A549 (cell line): ENCODE results near the gene LVRN. TPM values are rescaled to one million over a fixed set of nuclear protein-coding genes. Genes with fewer than 3 reads are reported as not detected.

ENCODE experiments used
- ATAC-seq, 2 experiments: fragments of 200-7000 bp in 1 of 2; fragments of >200 bp in 1 of 2; cut with Nextera tagmentation in 1 of 2; cut with Tn5 transposase in 1 of 2; 3 replicates each; pipeline versions ENCODE4 v1.8.0 to v1.9.1; 2018 to 2020; ENCODE audit warnings: mild to moderate bottlenecking in 1 of 2, moderate library complexity in 1 of 2
- CTCF ChIA-PET: fragments of 300-600 bp; sonication (Branson Sonifier 250); formaldehyde crosslinking; extraction: SDS; loops from one replicate; lab custom pipeline; 2021; ENCODE audit warnings: antibody characterized with exemption, inconsistent platforms; lab: Yijun Ruan, JAX
- POLR2A ChIA-PET: fragments of 350-600 bp; formaldehyde crosslinking; extraction: SDS; loops from one replicate; lab custom pipeline; 2021; ENCODE audit warnings: antibody characterized with exemption, inconsistent platforms; lab: Yijun Ruan, JAX
- DNase-seq, 2 experiments: peaks; one replicate each; pipeline versions ENCODE4 v3.0.0 to v3.0.0-alpha.2; 2011 to 2016; ENCODE audit warnings: low read depth in 1 of 2, low spot score in 1 of 2
- FAIRE-seq: peaks from 2 replicates; lab custom pipeline; 2011; peaks lifted over from hg19 to GRCh38; lab: Jason Lieb, UNC
- H3K27ac ChIP-seq, 2 experiments: fragments of >200 bp; sonication (Bioruptor Twin); formaldehyde crosslinking; 3 replicates each; pipeline ENCODE4 v1.5.1; 2016 to 2017
- H3K4me1 ChIP-seq: fragments of >200 bp; sonication (Bioruptor Twin); formaldehyde crosslinking; 3 replicates; pipeline ENCODE4 v1.6.1; 2016
- H3K4me2 ChIP-seq: fragments of >200 bp; sonication (Bioruptor Twin); formaldehyde crosslinking; 3 replicates; pipeline ENCODE4 v1.6.1; 2016
- H3K4me3 ChIP-seq: fragments of >200 bp; sonication (Bioruptor Twin); formaldehyde crosslinking; 3 replicates; pipeline ENCODE4 v1.5.1; 2016
- H3K9me3 ChIP-seq: fragments of >200 bp; sonication (Bioruptor Twin); formaldehyde crosslinking; 3 replicates; pipeline ENCODE4 v1.6.1; 2016
- CBX8 ChIP-seq: fragments of 200-600 bp; sonication (generic); IDR thresholded peaks from 2 replicates; pipeline ENCODE4 v1.6.1; 2016
- CEBPB ChIP-seq, 2 experiments: fragments of >200 bp in 1 of 2; sonication (Bioruptor Twin) in 1 of 2; formaldehyde crosslinking in 1 of 2; IDR thresholded peaks; 2 replicates each; pipeline ENCODE4 v1.6.1; 2012 to 2016
- EHF ChIP-seq: fragments of 250-450 bp; sonication (Bioruptor Pico); IDR thresholded peaks from 2 replicates; pipeline ENCODE4 v1.5.0; 2020; ENCODE audit warnings: mild to moderate bottlenecking
- EHMT2 ChIP-seq: fragments of 200-600 bp; sonication (generic); IDR thresholded peaks from 2 replicates; pipeline ENCODE4 v1.6.1; 2016; ENCODE audit warnings: antibody characterized with exemption, low read depth, mild to moderate bottlenecking, moderate library complexity
- EP300 ChIP-seq, 2 experiments: fragments of >200 bp; sonication (Bioruptor Twin); formaldehyde crosslinking; IDR thresholded peaks; 2 replicates in 1 of 2; 3 replicates in 1 of 2; pipeline ENCODE4 v1.6.1; 2016 to 2017
- HDAC2 ChIP-seq: fragments of 200-600 bp; sonication (generic); IDR thresholded peaks from 2 replicates; pipeline ENCODE4 v1.6.1; 2016
- HEYL ChIP-seq: fragments of 250-450 bp; sonication (Bioruptor Pico); IDR thresholded peaks from 2 replicates; pipeline ENCODE4 v1.8.0; 2021; ENCODE audit warnings: mild to moderate bottlenecking, moderate library complexity
- HOXB13 ChIP-seq: fragments of 250-450 bp; sonication (Bioruptor Pico); IDR thresholded peaks from 2 replicates; pipeline ENCODE4 v1.5.0; 2020; ENCODE audit warnings: low read depth, mild to moderate bottlenecking, moderate library complexity
- JUN ChIP-seq, 2 experiments: fragments of >200 bp; sonication (Bioruptor Twin); formaldehyde crosslinking; IDR thresholded peaks; 2 replicates in 1 of 2; 3 replicates in 1 of 2; pipeline ENCODE4 v1.6.1; 2016 to 2017
- JUNB ChIP-seq: fragments of >200 bp; sonication (Bioruptor Twin); formaldehyde crosslinking; IDR thresholded peaks from 2 replicates; pipeline ENCODE4 v1.6.1; 2016
- KDM1A ChIP-seq: fragments of 200-600 bp; sonication (generic); IDR thresholded peaks from 2 replicates; pipeline ENCODE4 v1.6.1; 2016; ENCODE audit warnings: low read depth, mild to moderate bottlenecking
- KDM5A ChIP-seq: fragments of 200-600 bp; sonication (generic); IDR thresholded peaks from 2 replicates; pipeline ENCODE4 v1.6.1; 2016; ENCODE audit warnings: antibody characterized with exemption, mild to moderate bottlenecking
- MAZ ChIP-seq: fragments of 150-350 bp; IDR thresholded peaks from 2 replicates; pipeline ENCODE4 v1.6.1; 2014; ENCODE audit warnings: antibody characterized with exemption, low read depth, low read length, borderline replicate concordance
- MYC ChIP-seq: IDR thresholded peaks from 2 replicates; pipeline ENCODE4 v1.6.1; 2012; ENCODE audit warnings: mild to moderate bottlenecking, inconsistent platforms, low read length, improper control_type of control experiment, borderline replicate concordance
- NFE2L2 ChIP-seq: fragments of 150-350 bp; conservative IDR thresholded peaks from 2 replicates; pipeline ENCODE4 v1.6.1; 2014; ENCODE audit warnings: low read length
- RNF2 ChIP-seq: fragments of 200-600 bp; sonication (generic); IDR thresholded peaks from 2 replicates; pipeline ENCODE4 v1.6.1; 2016; ENCODE audit warnings: low read depth, mild to moderate bottlenecking, antibody characterized with exemption, moderate library complexity, borderline replicate concordance
- TP53 ChIP-seq: fragments of 250-450 bp; sonication (Bioruptor Pico); IDR thresholded peaks from 2 replicates; pipeline ENCODE4 v1.5.0; 2021; ENCODE audit warnings: mild to moderate bottlenecking, moderate library complexity
- ZC3H11A ChIP-seq: fragments of 450-650 bp; IDR thresholded peaks from 2 replicates; pipeline ENCODE4 v1.6.1; 2014; ENCODE audit warnings: antibody characterized with exemption, mild to moderate bottlenecking
- ZFP36 ChIP-seq: fragments of 450-650 bp; IDR thresholded peaks from 2 replicates; pipeline ENCODE4 v1.6.1; 2014; ENCODE audit warnings: borderline replicate concordance; ENCODE audit not compliant: partially characterized antibody
- ZSCAN20 ChIP-seq: fragments of 250-450 bp; sonication (Bioruptor Pico); IDR thresholded peaks from 2 replicates; pipeline ENCODE4 v1.8.0; 2022; ENCODE audit warnings: mild to moderate bottlenecking, moderate library complexity
- WGBS: methylation state at CpG from one replicate; pipeline ENCODE4 v1.1.6; 2017; ENCODE audit errors: missing lambda C conversion rate; 5-methylcytosine and 5-hydroxymethylcytosine counted together
- polyA plus RNA-seq, 4 experiments: library from polyadenylated mRNA; depleted of rRNA in 3 of 4; stranded (reverse); fragments of >200 nt; fragmentation: RNase III in 1 of 4; extraction: RNeasy Plus Mini Kit Qiagen cat#74134 plus additional on column Dnase treatment in 1 of 4; gene quantifications; 2 replicates in 3 of 4; 3 replicates in 1 of 4; pipeline ENCODE4 v1.2.3, GENCODE V29; 2011 to 2017
- TF ChIP-seq, protein P1 (sequence below): IDR thresholded peaks from 2 replicates; pipeline ENCODE4 v1.6.1; 2012
- TF ChIP-seq, protein P2 (sequence below): fragments of 250-450 bp; sonication (Bioruptor Pico); IDR thresholded peaks from 2 replicates; pipeline ENCODE4 v1.5.0; 2020; ENCODE audit warnings: low read depth, mild to moderate bottlenecking, moderate library complexity
- TF ChIP-seq, protein P3 (sequence below): fragments of 450-650 bp; IDR thresholded peaks from 2 replicates; pipeline ENCODE4 v1.6.1; 2014; ENCODE audit warnings: antibody characterized with exemption
- TF ChIP-seq, protein P4 (sequence below): fragments of 250-450 bp; sonication (Bioruptor Pico); IDR thresholded peaks from 2 replicates; pipeline ENCODE4 v1.5.0; 2021; ENCODE audit warnings: mild to moderate bottlenecking, moderate library complexity, borderline replicate concordance
- TF ChIP-seq, protein P5 (sequence below): fragments of >200 bp; sonication (Bioruptor Twin); formaldehyde crosslinking; IDR thresholded peaks from 2 replicates; pipeline ENCODE4 v1.6.1; 2016
- TF ChIP-seq, protein P6 (sequence below): fragments of 200-600 bp; sonication (generic); IDR thresholded peaks from 2 replicates; pipeline ENCODE4 v1.6.1; 2016; ENCODE audit warnings: antibody characterized with exemption, mild to moderate bottlenecking, moderate library complexity

Gene LVRN
- polyA plus RNA-seq, 2 of the 4 experiments (the other 2 are of a cell fraction) = 0.06 to 0.16 TPM

DNA sequence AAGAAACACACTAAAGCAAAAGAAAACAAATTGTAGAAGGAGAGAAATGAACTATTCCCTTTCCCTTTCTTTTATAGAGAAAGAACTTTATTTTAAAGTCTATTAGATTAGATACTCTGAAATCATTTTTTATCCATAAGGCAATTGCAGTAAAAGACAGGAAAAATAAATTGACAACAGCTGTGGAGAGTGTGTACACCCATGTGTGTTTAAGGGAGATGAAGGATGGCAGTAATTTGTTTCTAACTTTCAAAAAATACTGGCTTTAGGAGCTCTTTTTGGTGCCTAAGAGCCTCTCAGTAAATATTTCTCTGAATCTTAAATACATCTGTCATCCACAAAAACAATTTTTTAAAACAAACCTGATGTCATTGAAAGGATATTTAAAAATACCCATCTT, 51.7 kb downstream of the LVRN start:
- Histone ChIP-seq H3K4me1 (no peaks in the 10 kb centered on the region), H3K9me3 (no peaks in the 10 kb centered on the region)
- DNase-seq (no peak), FAIRE-seq (peak; percentile 13)
- CTCF ChIA-PET = no interaction called here
- TF ChIP-seq JUN (IDR thresholded peaks at IDR 0.05) (no peak), HOXB13 (CRISPR knock-in tag) (no peak), KDM5A (no peak), EHMT2 (no peak), MAZ (no peak)
- TF ChIP-seq, protein P1, sequence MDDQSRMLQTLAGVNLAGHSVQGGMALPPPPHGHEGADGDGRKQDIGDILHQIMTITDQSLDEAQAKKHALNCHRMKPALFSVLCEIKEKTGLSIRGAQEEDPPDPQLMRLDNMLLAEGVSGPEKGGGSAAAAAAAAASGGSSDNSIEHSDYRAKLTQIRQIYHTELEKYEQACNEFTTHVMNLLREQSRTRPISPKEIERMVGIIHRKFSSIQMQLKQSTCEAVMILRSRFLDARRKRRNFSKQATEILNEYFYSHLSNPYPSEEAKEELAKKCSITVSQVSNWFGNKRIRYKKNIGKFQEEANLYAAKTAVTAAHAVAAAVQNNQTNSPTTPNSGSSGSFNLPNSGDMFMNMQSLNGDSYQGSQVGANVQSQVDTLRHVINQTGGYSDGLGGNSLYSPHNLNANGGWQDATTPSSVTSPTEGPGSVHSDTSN = no peak
- TF ChIP-seq, protein P2, sequence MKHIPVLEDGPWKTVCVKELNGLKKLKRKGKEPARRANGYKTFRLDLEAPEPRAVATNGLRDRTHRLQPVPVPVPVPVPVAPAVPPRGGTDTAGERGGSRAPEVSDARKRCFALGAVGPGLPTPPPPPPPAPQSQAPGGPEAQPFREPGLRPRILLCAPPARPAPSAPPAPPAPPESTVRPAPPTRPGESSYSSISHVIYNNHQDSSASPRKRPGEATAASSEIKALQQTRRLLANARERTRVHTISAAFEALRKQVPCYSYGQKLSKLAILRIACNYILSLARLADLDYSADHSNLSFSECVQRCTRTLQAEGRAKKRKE = no peak
- TF ChIP-seq, protein P3, sequence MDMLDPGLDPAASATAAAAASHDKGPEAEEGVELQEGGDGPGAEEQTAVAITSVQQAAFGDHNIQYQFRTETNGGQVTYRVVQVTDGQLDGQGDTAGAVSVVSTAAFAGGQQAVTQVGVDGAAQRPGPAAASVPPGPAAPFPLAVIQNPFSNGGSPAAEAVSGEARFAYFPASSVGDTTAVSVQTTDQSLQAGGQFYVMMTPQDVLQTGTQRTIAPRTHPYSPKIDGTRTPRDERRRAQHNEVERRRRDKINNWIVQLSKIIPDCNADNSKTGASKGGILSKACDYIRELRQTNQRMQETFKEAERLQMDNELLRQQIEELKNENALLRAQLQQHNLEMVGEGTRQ = no peak
- TF ChIP-seq, protein P4, sequence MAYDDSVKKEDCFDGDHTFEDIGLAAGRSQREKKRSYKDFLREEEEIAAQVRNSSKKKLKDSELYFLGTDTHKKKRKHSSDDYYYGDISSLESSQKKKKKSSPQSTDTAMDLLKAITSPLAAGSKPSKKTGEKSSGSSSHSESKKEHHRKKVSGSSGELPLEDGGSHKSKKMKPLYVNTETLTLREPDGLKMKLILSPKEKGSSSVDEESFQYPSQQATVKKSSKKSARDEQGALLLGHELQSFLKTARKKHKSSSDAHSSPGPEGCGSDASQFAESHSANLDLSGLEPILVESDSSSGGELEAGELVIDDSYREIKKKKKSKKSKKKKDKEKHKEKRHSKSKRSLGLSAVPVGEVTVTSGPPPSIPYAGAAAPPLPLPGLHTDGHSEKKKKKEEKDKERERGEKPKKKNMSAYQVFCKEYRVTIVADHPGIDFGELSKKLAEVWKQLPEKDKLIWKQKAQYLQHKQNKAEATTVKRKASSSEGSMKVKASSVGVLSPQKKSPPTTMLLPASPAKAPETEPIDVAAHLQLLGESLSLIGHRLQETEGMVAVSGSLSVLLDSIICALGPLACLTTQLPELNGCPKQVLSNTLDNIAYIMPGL (CRISPR knock-in tag) = no peak
- TF ChIP-seq, all 56 proteins: peak for 0
- H3K4me2 ChIP-seq = no peak overlapping the region
- POLR2A ChIA-PET = no interaction called here
- no peak for ATAC-seq
- no peak overlapping the region for H3K27ac ChIP-seq
- H3K4me3 ChIP-seq = no peak overlapping the region

DNA sequence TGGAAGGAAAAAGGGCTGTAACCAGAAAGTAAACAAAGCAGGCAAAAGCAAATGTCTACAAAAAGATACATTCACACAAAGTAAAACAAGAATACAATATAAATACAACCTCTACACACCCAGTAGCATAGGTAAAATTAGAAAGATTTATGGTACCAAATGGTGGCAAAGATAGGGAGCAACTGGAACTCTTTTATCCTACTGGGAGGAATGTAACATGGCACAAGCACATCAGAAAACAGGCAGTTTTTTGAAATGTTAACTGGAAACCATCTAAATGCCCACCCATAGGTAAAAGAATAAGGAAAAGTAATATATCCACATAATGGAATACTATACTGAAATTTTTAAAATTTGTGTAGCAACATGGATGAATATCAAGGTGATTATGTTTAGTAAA, 61.3 kb downstream of the LVRN start:
- CTCF ChIA-PET = no interaction called here
- Histone ChIP-seq H3K4me2 (no peak overlapping the region), H3K4me3 (no peak overlapping the region), H3K27ac (no peak overlapping the region), H3K9me3 (no peaks in the 10 kb centered on the region), H3K4me1 (no peaks in the 10 kb centered on the region)
- no peak for DNase-seq
- TF ChIP-seq MYC (no peak), RNF2 (no peak), HEYL (CRISPR knock-in tag) (no peak), HDAC2 (no peak), JUNB (no peak)
- TF ChIP-seq, protein P2 = no peak
- no peak for ATAC-seq
- POLR2A ChIA-PET = no interaction called here
- no peak for FAIRE-seq

DNA sequence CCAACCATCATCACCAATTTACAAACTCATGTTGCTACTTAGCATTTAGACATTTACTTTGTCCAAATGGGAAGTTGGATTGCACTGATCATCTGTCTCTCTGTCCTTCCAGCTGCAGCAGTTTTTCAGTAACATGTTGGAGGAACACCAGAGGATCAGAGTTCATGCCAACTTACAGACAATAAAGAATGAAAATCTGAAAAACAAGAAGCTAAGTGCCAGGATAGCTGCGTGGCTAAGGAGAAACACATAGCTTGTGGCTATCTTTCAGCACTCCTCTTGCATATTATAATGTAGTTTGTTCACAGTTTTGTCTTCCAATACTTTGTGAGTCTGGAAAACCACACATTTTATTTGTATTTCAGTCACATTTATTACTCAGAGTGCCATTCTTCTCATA, 63.6 kb downstream of the LVRN start:
- POLR2A ChIA-PET = no interaction called here
- Histone ChIP-seq H3K9me3 (no peaks in the 10 kb centered on the region), H3K4me3 (no peak overlapping the region), H3K27ac (no peak overlapping the region), H3K4me1 (no peaks in the 10 kb centered on the region), H3K4me2 (no peak overlapping the region)
- 33% methylated on average over 1 of the region's 1 CpG for WGBS
- no peak for ATAC-seq
- TF ChIP-seq CEBPB (IDR thresholded peaks at IDR 0.05) (no peak), TP53 (CRISPR knock-in tag) (no peak), ZC3H11A (no peak), KDM1A (no peak), MYC (no peak), ZSCAN20 (CRISPR knock-in tag) (no peak), CBX8 (no peak), EHF (CRISPR knock-in tag) (no peak), EHMT2 (no peak), JUN (IDR thresholded peaks at IDR 0.05) (no peak), ZFP36 (no peak), HOXB13 (CRISPR knock-in tag) (no peak), NFE2L2 (no peak), KDM5A (no peak), EP300 (IDR thresholded peaks at IDR 0.05) (no peak)
- TF ChIP-seq, protein P5, sequence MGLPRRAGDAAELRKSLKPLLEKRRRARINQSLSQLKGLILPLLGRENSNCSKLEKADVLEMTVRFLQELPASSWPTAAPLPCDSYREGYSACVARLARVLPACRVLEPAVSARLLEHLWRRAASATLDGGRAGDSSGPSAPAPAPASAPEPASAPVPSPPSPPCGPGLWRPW = no peak
- TF ChIP-seq, protein P6, sequence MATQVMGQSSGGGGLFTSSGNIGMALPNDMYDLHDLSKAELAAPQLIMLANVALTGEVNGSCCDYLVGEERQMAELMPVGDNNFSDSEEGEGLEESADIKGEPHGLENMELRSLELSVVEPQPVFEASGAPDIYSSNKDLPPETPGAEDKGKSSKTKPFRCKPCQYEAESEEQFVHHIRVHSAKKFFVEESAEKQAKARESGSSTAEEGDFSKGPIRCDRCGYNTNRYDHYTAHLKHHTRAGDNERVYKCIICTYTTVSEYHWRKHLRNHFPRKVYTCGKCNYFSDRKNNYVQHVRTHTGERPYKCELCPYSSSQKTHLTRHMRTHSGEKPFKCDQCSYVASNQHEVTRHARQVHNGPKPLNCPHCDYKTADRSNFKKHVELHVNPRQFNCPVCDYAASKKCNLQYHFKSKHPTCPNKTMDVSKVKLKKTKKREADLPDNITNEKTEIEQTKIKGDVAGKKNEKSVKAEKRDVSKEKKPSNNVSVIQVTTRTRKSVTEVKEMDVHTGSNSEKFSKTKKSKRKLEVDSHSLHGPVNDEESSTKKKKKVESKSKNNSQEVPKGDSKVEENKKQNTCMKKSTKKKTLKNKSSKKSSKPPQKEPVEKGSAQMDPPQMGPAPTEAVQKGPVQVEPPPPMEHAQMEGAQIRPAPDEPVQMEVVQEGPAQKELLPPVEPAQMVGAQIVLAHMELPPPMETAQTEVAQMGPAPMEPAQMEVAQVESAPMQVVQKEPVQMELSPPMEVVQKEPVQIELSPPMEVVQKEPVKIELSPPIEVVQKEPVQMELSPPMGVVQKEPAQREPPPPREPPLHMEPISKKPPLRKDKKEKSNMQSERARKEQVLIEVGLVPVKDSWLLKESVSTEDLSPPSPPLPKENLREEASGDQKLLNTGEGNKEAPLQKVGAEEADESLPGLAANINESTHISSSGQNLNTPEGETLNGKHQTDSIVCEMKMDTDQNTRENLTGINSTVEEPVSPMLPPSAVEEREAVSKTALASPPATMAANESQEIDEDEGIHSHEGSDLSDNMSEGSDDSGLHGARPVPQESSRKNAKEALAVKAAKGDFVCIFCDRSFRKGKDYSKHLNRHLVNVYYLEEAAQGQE = no peak
- CTCF ChIA-PET = no interaction called here
- FAIRE-seq = no peak
- no peak for DNase-seq
